ENCODE results near the gene NUDT8. TPM values are rescaled to one million over a fixed set of nuclear protein-coding genes. Genes with fewer than 3 reads are reported as not detected.

The NUDT8 gene
- total and polyA plus RNA-seq, 9 of the 15 experiments (the other 6 are each of a cell fraction or from before 2014, with no cell fraction given) = 0.23 to 27.8 (median 5.0) TPM

DNA sequence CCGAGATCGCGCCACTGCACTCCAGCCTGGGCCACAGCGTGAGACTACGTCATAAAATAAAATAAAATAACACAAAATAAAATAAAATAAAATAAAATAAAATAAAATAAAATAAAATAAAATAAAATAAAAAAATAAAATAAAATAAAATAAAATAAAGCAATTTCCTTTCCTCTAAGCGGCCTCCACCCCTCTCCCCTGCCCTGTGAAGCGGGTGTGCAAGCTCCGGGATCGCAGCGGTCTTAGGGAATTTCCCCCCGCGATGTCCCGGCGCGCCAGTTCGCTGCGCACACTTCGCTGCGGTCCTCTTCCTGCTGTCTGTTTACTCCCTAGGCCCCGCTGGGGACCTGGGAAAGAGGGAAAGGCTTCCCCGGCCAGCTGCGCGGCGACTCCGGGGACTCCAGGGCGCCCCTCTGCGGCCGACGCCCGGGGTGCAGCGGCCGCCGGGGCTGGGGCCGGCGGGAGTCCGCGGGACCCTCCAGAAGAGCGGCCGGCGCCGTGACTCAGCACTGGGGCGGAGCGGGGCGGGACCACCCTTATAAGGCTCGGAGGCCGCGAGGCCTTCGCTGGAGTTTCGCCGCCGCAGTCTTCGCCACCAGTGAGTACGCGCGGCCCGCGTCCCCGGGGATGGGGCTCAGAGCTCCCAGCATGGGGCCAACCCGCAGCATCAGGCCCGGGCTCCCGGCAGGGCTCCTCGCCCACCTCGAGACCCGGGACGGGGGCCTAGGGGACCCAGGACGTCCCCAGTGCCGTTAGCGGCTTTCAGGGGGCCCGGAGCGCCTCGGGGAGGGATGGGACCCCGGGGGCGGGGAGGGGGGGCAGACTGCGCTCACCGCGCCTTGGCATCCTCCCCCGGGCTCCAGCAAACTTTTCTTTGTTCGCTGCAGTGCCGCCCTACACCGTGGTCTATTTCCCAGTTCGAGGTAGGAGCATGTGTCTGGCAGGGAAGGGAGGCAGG, 46.2 kb downstream of the NUDT8 start, which contains the start of gene GSTP1 (continued):
- TF ChIP-seq, protein P1, sequence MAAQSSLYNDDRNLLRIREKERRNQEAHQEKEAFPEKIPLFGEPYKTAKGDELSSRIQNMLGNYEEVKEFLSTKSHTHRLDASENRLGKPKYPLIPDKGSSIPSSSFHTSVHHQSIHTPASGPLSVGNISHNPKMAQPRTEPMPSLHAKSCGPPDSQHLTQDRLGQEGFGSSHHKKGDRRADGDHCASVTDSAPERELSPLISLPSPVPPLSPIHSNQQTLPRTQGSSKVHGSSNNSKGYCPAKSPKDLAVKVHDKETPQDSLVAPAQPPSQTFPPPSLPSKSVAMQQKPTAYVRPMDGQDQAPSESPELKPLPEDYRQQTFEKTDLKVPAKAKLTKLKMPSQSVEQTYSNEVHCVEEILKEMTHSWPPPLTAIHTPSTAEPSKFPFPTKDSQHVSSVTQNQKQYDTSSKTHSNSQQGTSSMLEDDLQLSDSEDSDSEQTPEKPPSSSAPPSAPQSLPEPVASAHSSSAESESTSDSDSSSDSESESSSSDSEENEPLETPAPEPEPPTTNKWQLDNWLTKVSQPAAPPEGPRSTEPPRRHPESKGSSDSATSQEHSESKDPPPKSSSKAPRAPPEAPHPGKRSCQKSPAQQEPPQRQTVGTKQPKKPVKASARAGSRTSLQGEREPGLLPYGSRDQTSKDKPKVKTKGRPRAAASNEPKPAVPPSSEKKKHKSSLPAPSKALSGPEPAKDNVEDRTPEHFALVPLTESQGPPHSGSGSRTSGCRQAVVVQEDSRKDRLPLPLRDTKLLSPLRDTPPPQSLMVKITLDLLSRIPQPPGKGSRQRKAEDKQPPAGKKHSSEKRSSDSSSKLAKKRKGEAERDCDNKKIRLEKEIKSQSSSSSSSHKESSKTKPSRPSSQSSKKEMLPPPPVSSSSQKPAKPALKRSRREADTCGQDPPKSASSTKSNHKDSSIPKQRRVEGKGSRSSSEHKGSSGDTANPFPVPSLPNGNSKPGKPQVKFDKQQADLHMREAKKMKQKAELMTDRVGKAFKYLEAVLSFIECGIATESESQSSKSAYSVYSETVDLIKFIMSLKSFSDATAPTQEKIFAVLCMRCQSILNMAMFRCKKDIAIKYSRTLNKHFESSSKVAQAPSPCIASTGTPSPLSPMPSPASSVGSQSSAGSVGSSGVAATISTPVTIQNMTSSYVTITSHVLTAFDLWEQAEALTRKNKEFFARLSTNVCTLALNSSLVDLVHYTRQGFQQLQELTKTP (IDR thresholded peaks at IDR 0.05; ENCODE audit: low read depth in 1 of 2, partially characterized antibody in 2 of 2) = no peak
- TF ChIP-seq ZNF431 (CRISPR knock-in tag; IDR thresholded peaks at IDR 0.05) (no peak), HSF4 (CRISPR knock-in tag; IDR thresholded peaks at IDR 0.05; ENCODE audit: borderline replicate concordance) (no peak), ZNF766 (CRISPR knock-in tag; conservative IDR thresholded peaks at IDR 0.05) (0 out of 2 replicates have a peak, but pooled peaks have one; percentile 21), TRIM28 (IDR thresholded peaks at IDR 0.05) (no peak; the same call in 1 of the 2 replicates), ZNF699 (CRISPR knock-in tag; IDR thresholded peaks at IDR 0.05; ENCODE audit: insufficient replicate concordance) (no peak), SMARCC2 (IDR thresholded peaks at IDR 0.05; ENCODE audit: low read depth) (no peak), ZNF444 (CRISPR knock-in tag; IDR thresholded peaks at IDR 0.05) (no peak), MEF2A (IDR thresholded peaks at IDR 0.05; ENCODE audit: control insufficient read depth, low read depth, low read length) (no peak), ZNF589 (CRISPR knock-in tag; IDR thresholded peaks at IDR 0.05; ENCODE audit: low read depth) (no peak), IRF2 (CRISPR knock-in tag; IDR thresholded peaks at IDR 0.05) (no peak), SMAD3 (CRISPR knock-in tag; conservative IDR thresholded peaks at IDR 0.05) (no peak), HDAC2 (IDR thresholded peaks at IDR 0.05) (no peak), LEF1 (IDR thresholded peaks at IDR 0.05) (no peak), ZNF77 (CRISPR knock-in tag; IDR thresholded peaks at IDR 0.05) (no peak), FOXM1 (IDR thresholded peaks at IDR 0.05; ENCODE audit: low read depth) (no peak), FOXM1 (CRISPR knock-in tag; IDR thresholded peaks at IDR 0.05; ENCODE audit: low read depth) (no peak), POLR2H (tag; IDR thresholded peaks at IDR 0.05; ENCODE audit: low read depth) (peak; percentile 95)
- TF ChIP-seq, protein P2, sequence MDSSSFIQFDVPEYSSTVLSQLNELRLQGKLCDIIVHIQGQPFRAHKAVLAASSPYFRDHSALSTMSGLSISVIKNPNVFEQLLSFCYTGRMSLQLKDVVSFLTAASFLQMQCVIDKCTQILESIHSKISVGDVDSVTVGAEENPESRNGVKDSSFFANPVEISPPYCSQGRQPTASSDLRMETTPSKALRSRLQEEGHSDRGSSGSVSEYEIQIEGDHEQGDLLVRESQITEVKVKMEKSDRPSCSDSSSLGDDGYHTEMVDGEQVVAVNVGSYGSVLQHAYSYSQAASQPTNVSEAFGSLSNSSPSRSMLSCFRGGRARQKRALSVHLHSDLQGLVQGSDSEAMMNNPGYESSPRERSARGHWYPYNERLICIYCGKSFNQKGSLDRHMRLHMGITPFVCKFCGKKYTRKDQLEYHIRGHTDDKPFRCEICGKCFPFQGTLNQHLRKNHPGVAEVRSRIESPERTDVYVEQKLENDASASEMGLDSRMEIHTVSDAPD (CRISPR knock-in tag; IDR thresholded peaks at IDR 0.05) = no peak
- TF ChIP-seq, protein P3, sequence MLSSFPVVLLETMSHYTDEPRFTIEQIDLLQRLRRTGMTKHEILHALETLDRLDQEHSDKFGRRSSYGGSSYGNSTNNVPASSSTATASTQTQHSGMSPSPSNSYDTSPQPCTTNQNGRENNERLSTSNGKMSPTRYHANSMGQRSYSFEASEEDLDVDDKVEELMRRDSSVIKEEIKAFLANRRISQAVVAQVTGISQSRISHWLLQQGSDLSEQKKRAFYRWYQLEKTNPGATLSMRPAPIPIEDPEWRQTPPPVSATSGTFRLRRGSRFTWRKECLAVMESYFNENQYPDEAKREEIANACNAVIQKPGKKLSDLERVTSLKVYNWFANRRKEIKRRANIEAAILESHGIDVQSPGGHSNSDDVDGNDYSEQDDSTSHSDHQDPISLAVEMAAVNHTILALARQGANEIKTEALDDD (IDR thresholded peaks at IDR 0.05) = no peak
- TF ChIP-seq, protein P4, sequence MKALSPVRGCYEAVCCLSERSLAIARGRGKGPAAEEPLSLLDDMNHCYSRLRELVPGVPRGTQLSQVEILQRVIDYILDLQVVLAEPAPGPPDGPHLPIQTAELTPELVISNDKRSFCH (CRISPR knock-in tag; IDR thresholded peaks at IDR 0.05) = no peak
- TF ChIP-seq, protein P4 (tag; IDR thresholded peaks at IDR 0.05) = peak; percentile 24; the same call in 1 of the 2 replicates

Data from K562 (cell line).